HCT116 (cell line): Measurements from ENCODE around the gene FRMD4A. TPM values are rescaled to one million over a fixed set of nuclear protein-coding genes. Genes with fewer than 3 reads are reported as not detected.

Source experiments
- ATAC-seq: fragments of 200-7000 bp; cut with Tn5 transposase; 2 replicates; pipeline ENCODE4 v1.9.1; 2020; ENCODE audit warnings: mild to moderate bottlenecking, moderate library complexity
- BruUV-seq: library from RNA; stranded (reverse); fragments of 400-500 nt; replicated peaks from 2 replicates; lab custom pipeline; 2021; lab: Mats Ljungman, UMichigan
- CTCF ChIA-PET: fragments of 300-600 bp; sonication (Branson Sonifier 250); formaldehyde crosslinking; loops from one replicate; lab custom pipeline; 2021; ENCODE audit warnings: antibody characterized with exemption; lab: Charles Lee
- POLR2A ChIA-PET: fragments of 300-600, 350-600 bp; sonication (Branson Sonifier 250); formaldehyde crosslinking; loops from one replicate; lab custom pipeline; 2021; ENCODE audit warnings: antibody characterized with exemption; lab: Charles Lee
- RAD21 ChIA-PET, 2 experiments: fragments of 300-600 bp; sonication (Branson Sonifier 250); formaldehyde crosslinking; loops; one replicate each; lab custom pipeline; 2023; ENCODE audit warnings: low total read pairs in 2 of 2; ENCODE audit not compliant: uncharacterized antibody in 2 of 2, unreplicated experiment in 2 of 2, low non-redundant PET in 1 of 2; lab: Charles Lee
- DNase-seq: peaks from one replicate; pipeline ENCODE4 v3.0.0-alpha.2; 2010; ENCODE audit warnings: low read depth, low spot score
- H2AFZ ChIP-seq: fragments of 200-600 bp; shearing (Covaris generic), sonication (generic); 2 replicates; pipeline ENCODE4 v1.6.1; 2017; ENCODE audit warnings: low read depth, mixed run types, mixed read lengths, antibody characterized with exemption, low read length; ENCODE audit not compliant: poor library complexity, severe bottlenecking
- H3K27ac ChIP-seq: 2 replicates; pipeline ENCODE4 v1.5.1; 2012; ENCODE audit warnings: low read depth, low read length
- H3K27me3 ChIP-seq: fragments of 200-600 bp; sonication (generic); 2 replicates; pipeline ENCODE4 v1.6.1; 2016; ENCODE audit warnings: mixed run types, low read length, mixed read lengths; ENCODE audit not compliant: insufficient read depth
- H3K36me3 ChIP-seq, 2 experiments: fragments of 200-500 bp in 1 of 2; fragments of 200-600 bp in 1 of 2; sonication (Bioruptor generic) in 1 of 2; sonication (generic) in 1 of 2; 2 replicates each; pipeline versions ENCODE4 v1.5.1 to v1.6.1; 2014 to 2016; ENCODE audit warnings: low read length in 2 of 2, inconsistent platforms in 1 of 2, mixed read lengths in 1 of 2, mixed run types in 1 of 2; ENCODE audit not compliant: insufficient read depth in 2 of 2, control insufficient read depth in 1 of 2
- H3K4me1 ChIP-seq, 2 experiments: fragments of 200-600 bp in 1 of 2; sonication (generic) in 1 of 2; 2 replicates each; pipeline versions ENCODE4 v1.5.1 to v1.6.1; 2012 to 2017; ENCODE audit warnings: low read length in 2 of 2, inconsistent platforms in 1 of 2, mild to moderate bottlenecking in 1 of 2, mixed read lengths in 1 of 2, mixed run types in 1 of 2, moderate library complexity in 1 of 2; ENCODE audit not compliant: insufficient read depth in 2 of 2, control insufficient read depth in 1 of 2
- H3K4me2 ChIP-seq: fragments of 200-600 bp; sonication (generic); 2 replicates; pipeline ENCODE4 v1.6.1; 2017; ENCODE audit warnings: mixed run types, low read length, mixed read lengths
- H3K4me3 ChIP-seq, 2 experiments: fragments of 200-600 bp in 1 of 2; sonication (generic) in 1 of 2; replicated peaks in 1 of 2; 2 replicates each; pipeline ENCODE4 v1.5.1; 2011 to 2016; ENCODE audit warnings: low read length in 2 of 2, control low read depth in 1 of 2, low read depth in 1 of 2, mild to moderate bottlenecking in 1 of 2, mixed read lengths in 1 of 2, mixed run types in 1 of 2
- H3K79me2 ChIP-seq: fragments of 200-600 bp; sonication (generic); 2 replicates; pipeline ENCODE4 v1.6.1; 2017; ENCODE audit warnings: mild to moderate bottlenecking, mixed run types, low read length, moderate library complexity, mixed read lengths; ENCODE audit not compliant: insufficient read depth
- H3K9ac ChIP-seq: fragments of 200-600 bp; sonication (generic); 2 replicates; pipeline ENCODE4 v1.6.1; 2016; ENCODE audit warnings: low read length, mixed read lengths
- H3K9me2 ChIP-seq: fragments of 200-600 bp; sonication (generic), shearing (Covaris generic); 2 replicates; pipeline ENCODE4 v1.6.1; 2017; ENCODE audit warnings: mixed run types, mild to moderate bottlenecking, moderate library complexity; ENCODE audit not compliant: insufficient read depth
- H3K9me3 ChIP-seq, 2 experiments: fragments of 200-500 bp in 1 of 2; fragments of 200-600 bp in 1 of 2; sonication (Bioruptor generic) in 1 of 2; sonication (generic) in 1 of 2; 2 replicates each; pipeline ENCODE4 v1.6.1; 2014 to 2017; ENCODE audit warnings: low read length in 2 of 2, mixed read lengths in 2 of 2, inconsistent platforms in 1 of 2, low read depth in 1 of 2, mild to moderate bottlenecking in 1 of 2, mixed run types in 1 of 2, moderate library complexity in 1 of 2; ENCODE audit not compliant: control insufficient read depth in 1 of 2, insufficient read depth in 1 of 2
- H4K20me1 ChIP-seq: fragments of 200-600 bp; sonication (generic), shearing (Covaris generic); 2 replicates; pipeline ENCODE4 v1.6.1; 2017; ENCODE audit warnings: mixed run types, mild to moderate bottlenecking, moderate library complexity; ENCODE audit not compliant: insufficient read depth
- CBX3 ChIP-seq: IDR thresholded peaks from 2 replicates; pipeline ENCODE4 v1.6.1; 2012; ENCODE audit warnings: low read depth
- CEBPB ChIP-seq: IDR thresholded peaks from 2 replicates; pipeline ENCODE4 v1.6.1; 2012; ENCODE audit warnings: low read depth
- CTCF ChIP-seq, 3 experiments: fragments of 200-600 bp in 1 of 3; sonication (generic) in 1 of 3; IDR thresholded peaks in 2 of 3; conservative IDR thresholded peaks in 1 of 3; 2 replicates each; pipeline ENCODE4 v1.5.1; 2012 to 2017; ENCODE audit warnings: low read depth in 2 of 3, low read length in 2 of 3, antibody characterized with exemption in 1 of 3, borderline replicate concordance in 1 of 3, control low read depth in 1 of 3, mild to moderate bottlenecking in 1 of 3, mixed read lengths in 1 of 3, mixed run types in 1 of 3, moderate library complexity in 1 of 3; ENCODE audit not compliant: insufficient read depth in 1 of 3
- EGR1 ChIP-seq: IDR thresholded peaks from 2 replicates; pipeline ENCODE4 v1.6.1; 2012; ENCODE audit warnings: low read depth
- EZH2phosphoT487 ChIP-seq: fragments of 200-600 bp; IDR thresholded peaks from 2 replicates; pipeline ENCODE4 v1.6.1; 2018; ENCODE audit warnings: antibody characterized with exemption, borderline replicate concordance
- FOSL1 ChIP-seq: IDR thresholded peaks from 2 replicates; pipeline ENCODE4 v1.6.1; 2012; ENCODE audit warnings: low read depth
- JUND ChIP-seq: IDR thresholded peaks from 2 replicates; pipeline ENCODE4 v1.6.1; 2012
- POLR2A ChIP-seq: IDR thresholded peaks from 2 replicates; pipeline ENCODE4 v1.7.0; 2011; ENCODE audit warnings: borderline replicate concordance; ENCODE audit not compliant: insufficient read depth, insufficient read length; ENCODE audit errors: extremely low read depth
- POLR2AphosphoS5 ChIP-seq: IDR thresholded peaks from 2 replicates; pipeline ENCODE4 v1.6.1; 2011; ENCODE audit warnings: mild to moderate bottlenecking, low read depth, low read length, moderate library complexity
- RAD21 ChIP-seq: IDR thresholded peaks from 2 replicates; pipeline ENCODE4 v1.6.1; 2012; ENCODE audit warnings: low read depth, mild to moderate bottlenecking
- SIN3A ChIP-seq: IDR thresholded peaks from 2 replicates; pipeline ENCODE4 v1.6.1; 2012; ENCODE audit warnings: low read depth
- SP1 ChIP-seq: IDR thresholded peaks from 2 replicates; pipeline ENCODE4 v1.6.1; 2012; ENCODE audit warnings: low read depth
- ZFX ChIP-seq: fragments of 450-650 bp; IDR thresholded peaks from 2 replicates; pipeline ENCODE4 v1.6.1; 2017
- ZNF274 ChIP-seq: fragments of 200-500 bp; sonication (Bioruptor generic); IDR thresholded peaks from 2 replicates; pipeline ENCODE4 v1.6.1; 2014; ENCODE audit warnings: mild to moderate bottlenecking, low read depth, low read length, inconsistent platforms
- intact Hi-C: fragments of 100-400 bp; cut with micrococcal nuclease; formaldehyde crosslinking; loops from 2 replicates; pipeline ENCODE4 v1.10.0; 2022
- total RNA-seq: library from RNA; stranded (reverse); gene quantifications from one replicate; pipeline ENCODE4 v1.2.1, GENCODE V29; 2021; ENCODE audit not compliant: unreplicated experiment
- TF ChIP-seq, protein P1 (sequence below): IDR thresholded peaks from 2 replicates; pipeline ENCODE4 v1.6.1; 2011; ENCODE audit warnings: mild to moderate bottlenecking, low read length, moderate library complexity; ENCODE audit not compliant: insufficient replicate concordance; ENCODE audit errors: extremely low read depth

FRMD4A gene
- total RNA-seq, 1 experiment from 2014 or later, result 0.20 TPM

DNA sequence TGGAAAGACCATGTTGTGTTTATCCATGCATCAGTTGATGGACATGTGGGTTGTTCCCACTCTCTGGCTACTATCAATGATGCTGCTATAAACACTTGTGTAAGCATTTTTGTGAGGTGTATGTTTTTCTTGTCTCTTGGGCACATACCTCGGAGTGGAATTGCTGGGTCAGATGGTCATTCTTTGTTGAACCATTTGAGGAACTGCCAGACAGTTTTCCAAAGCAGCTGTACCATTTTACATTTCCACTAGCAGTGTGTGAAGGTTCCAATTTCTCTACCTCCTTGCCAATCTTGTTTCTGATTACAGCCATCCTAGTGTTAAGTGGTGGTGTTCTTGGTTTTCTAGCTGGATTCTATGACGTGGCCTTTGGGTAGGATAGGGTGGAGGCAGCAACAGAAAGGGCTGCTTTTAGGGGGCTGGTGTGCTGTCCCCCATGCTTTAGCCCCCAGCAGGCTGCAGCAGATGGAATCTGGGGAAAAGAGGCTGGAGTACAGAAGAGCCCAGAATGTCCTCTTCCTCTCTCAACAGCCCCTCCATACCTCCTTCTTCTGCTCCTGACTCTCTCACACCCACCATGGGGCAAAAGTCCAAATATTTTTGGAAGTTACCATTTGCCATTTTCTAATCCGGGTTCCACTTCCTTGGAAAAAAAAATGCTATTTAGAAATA, 352.7 kb downstream of the FRMD4A start:
- POLR2A ChIA-PET, result no interaction called here
- RAD21 ChIA-PET, result no interaction called here
- Histone ChIP-seq H4K20me1 (no peaks in the 10 kb centered on the region), H3K4me3 (no peak overlapping the region), H3K9me3 (no peaks in the 10 kb centered on the region), H3K9me2 (no peaks in the 10 kb centered on the region), H3K9ac (no peak overlapping the region), H2AFZ (no peak overlapping the region), H3K4me1 (no peaks in the 10 kb centered on the region), H3K27me3 (peaks cover 27% of the 10 kb centered on the region), H3K4me2 (no peak overlapping the region)
- intact Hi-C loops, result no loop called here
- no TSS peak for BruUV-seq
- CTCF ChIA-PET, result no interaction called here
- ATAC-seq, result no peak
- TF ChIP-seq RAD21 (no peak), EZH2phosphoT487 (no peak), SP1 (no peak), CEBPB (no peak), FOSL1 (no peak)
- TF ChIP-seq, protein P1, sequence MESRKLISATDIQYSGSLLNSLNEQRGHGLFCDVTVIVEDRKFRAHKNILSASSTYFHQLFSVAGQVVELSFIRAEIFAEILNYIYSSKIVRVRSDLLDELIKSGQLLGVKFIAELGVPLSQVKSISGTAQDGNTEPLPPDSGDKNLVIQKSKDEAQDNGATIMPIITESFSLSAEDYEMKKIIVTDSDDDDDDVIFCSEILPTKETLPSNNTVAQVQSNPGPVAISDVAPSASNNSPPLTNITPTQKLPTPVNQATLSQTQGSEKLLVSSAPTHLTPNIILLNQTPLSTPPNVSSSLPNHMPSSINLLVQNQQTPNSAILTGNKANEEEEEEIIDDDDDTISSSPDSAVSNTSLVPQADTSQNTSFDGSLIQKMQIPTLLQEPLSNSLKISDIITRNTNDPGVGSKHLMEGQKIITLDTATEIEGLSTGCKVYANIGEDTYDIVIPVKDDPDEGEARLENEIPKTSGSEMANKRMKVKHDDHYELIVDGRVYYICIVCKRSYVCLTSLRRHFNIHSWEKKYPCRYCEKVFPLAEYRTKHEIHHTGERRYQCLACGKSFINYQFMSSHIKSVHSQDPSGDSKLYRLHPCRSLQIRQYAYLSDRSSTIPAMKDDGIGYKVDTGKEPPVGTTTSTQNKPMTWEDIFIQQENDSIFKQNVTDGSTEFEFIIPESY, result no peak
- TF ChIP-seq, all 23 proteins: peak for 0
- H3K27ac ChIP-seq, result no peak overlapping the region
- H3K36me3 ChIP-seq, result no peaks in the 10 kb centered on the region
- no peak for DNase-seq
- no peaks in the 10 kb centered on the region for H3K79me2 ChIP-seq

DNA sequence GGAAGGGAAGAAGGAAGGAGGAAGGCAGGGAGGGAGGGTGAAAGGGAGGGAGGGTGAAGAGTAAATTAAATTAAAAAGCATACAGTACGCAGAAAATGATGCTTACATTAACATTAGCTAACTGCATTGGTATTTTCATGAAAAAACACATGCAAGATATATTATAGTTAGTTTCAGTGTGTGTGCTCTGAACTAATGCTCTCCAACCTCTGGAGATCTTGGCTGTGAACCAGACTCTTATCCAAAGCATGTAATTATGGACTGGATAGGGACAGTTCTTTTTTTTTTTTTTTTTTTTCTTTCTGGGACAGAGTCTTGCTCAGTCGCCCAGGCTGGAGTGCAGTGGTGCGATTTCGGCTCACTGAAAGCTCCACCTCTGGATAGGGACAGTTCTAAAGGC, 357.0 kb downstream of the FRMD4A start:
- Histone ChIP-seq H3K4me3 (no peak overlapping the region), H2AFZ (no peak overlapping the region), H3K79me2 (no peaks in the 10 kb centered on the region), H3K4me2 (no peak overlapping the region), H3K27me3 (peaks cover 54% of the 10 kb centered on the region), H3K36me3 (no peaks in the 10 kb centered on the region), H3K9me3 (no peaks in the 10 kb centered on the region), H3K9me2 (no peaks in the 10 kb centered on the region), H3K4me1 (no peaks in the 10 kb centered on the region), H3K27ac (no peak overlapping the region), H4K20me1 (no peaks in the 10 kb centered on the region), H3K9ac (no peak overlapping the region)
- ChIA-PET RAD21 (interaction anchor here in 1 of 2 experiments (0.7 kb wide), 1 partner anchor 52 kb away, joined by 3 read pairs; no protein-coding TSS in a partner anchor), POLR2A (no interaction called here), CTCF (no interaction called here)
- no peak for DNase-seq
- BruUV-seq, result no TSS peak
- ATAC-seq, result no peak
- intact Hi-C loops, result no loop called here
- TF ChIP-seq SIN3A, result no peak
- TF ChIP-seq POLR2AphosphoS5, result no peak
- TF ChIP-seq ZNF274, result no peak
- TF ChIP-seq CBX3, result no peak
- no peak for TF ChIP-seq EZH2phosphoT487
- TF ChIP-seq, protein P1, result no peak
- TF ChIP-seq JUND, result no peak
- TF ChIP-seq POLR2A, result no peak
- TF ChIP-seq EGR1, result no peak
- TF ChIP-seq CTCF (IDR thresholded peaks at IDR 0.05 in 2 of 3, conservative IDR thresholded peaks at IDR 0.05 in 1 of 3; ENCODE audit: borderline replicate concordance in 1 of 3, insufficient read depth in 1 of 3, low read depth in 2 of 3, low read length in 2 of 3), result no peak
- no peak for TF ChIP-seq RAD21
- no peak for TF ChIP-seq ZFX
- no peak for TF ChIP-seq CEBPB
